Measurements from ENCODE around the gene AKAP5.

GRCh38 chr14:64422005-64422404 lies 43.3 kb upstream of the AKAP5 start:
- TF ChIP-seq POLR2AphosphoS5 (IDR thresholded peaks at IDR 0.05; ENCODE audit: low read depth, low read length) (no peak), POLR2A (IDR thresholded peaks at IDR 0.05; ENCODE audit: low read depth, low read length) (no peak)

Data from GM12892 (cell line).